ENCODE measurements around the gene GPR146. TPM values are rescaled to one million over a fixed set of nuclear protein-coding genes. Genes with fewer than 3 reads are reported as not detected.

The GPR146 gene
- total and polyA plus RNA-seq, 9 of the 15 experiments (the other 6 are each of a cell fraction or from before 2014, with no cell fraction given), result 0.22 to 3.6 (median 0.64) TPM; not detected in 2

DNA sequence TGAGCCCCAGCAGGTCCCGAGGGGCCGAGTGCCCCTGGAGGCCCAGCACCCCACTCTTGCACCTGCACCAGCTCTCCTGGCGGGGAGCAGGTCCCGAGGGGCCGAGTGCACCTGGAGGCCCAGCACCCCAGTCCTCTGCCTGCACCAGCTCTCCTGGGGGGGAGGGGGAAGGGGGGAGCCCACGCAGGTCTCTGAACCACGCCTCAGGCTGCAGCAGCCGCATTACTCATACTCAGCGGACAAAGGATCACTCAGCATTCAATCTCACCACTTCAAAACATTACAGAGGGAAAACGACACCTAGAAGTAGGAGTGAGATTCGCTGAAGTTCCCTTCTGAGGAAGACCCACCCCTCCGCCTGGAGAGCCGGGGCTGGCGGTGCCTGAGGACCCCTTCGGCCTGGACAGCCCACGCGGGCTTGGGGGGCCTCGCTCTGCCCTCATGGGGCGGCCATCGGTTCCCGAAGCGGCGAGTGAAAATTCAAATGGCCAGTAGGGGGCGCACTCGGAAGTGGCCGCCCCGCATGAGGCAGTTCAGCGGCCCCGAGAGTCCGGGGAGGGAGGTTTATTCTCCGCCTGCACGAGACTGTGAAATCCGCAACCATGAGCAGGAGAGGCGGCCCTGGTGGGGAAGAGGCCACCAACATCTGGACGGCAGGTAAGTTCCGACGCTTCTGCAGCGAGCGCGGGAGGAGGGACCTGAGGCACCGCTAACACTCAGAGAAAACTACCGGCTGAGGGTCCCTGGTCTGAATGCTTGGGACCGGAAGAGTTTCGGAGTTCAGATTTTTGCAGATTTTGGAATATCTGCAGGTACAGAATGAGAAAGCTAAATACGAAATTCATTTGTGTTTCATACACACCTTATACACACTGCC is 42.5 kb downstream of the GPR146 start (continued):
- no peak for TF ChIP-seq ZNF444 (CRISPR knock-in tag; IDR thresholded peaks at IDR 0.05)
- 0 out of 2 replicates have a peak, but pooled peaks have one; percentile 11 for TF ChIP-seq SMC3 (conservative IDR thresholded peaks at IDR 0.05; ENCODE audit: insufficient read depth, low read depth, low read length)
- no peak for TF ChIP-seq ZNF197 (CRISPR knock-in tag; IDR thresholded peaks at IDR 0.05; ENCODE audit: low read depth)
- TF ChIP-seq SREBF1 (IDR thresholded peaks at IDR 0.05; ENCODE audit: borderline replicate concordance, low read depth, low read length), result no peak
- TF ChIP-seq XRCC4 (IDR thresholded peaks at IDR 0.05; ENCODE audit: extremely low read depth, insufficient read depth, insufficient read length), result no peak
- TF ChIP-seq REST (IDR thresholded peaks at IDR 0.05; ENCODE audit: borderline replicate concordance), result peak; percentile 48; the same call in 1 of the 2 replicates
- TF ChIP-seq REST (CRISPR knock-in tag; IDR thresholded peaks at IDR 0.05; ENCODE audit: low read depth), result no peak
- no peak for TF ChIP-seq ZFP36 (IDR thresholded peaks at IDR 0.05; ENCODE audit: low read depth, low read length, partially characterized antibody)
- no peak for TF ChIP-seq ETV1 (tag; conservative IDR thresholded peaks at IDR 0.05; ENCODE audit: low read depth)
- peak; percentile 51; the same call in 1 of the 2 replicates for TF ChIP-seq ZFX (CRISPR knock-in tag; IDR thresholded peaks at IDR 0.05)
- TF ChIP-seq ZNF695 (CRISPR knock-in tag; IDR thresholded peaks at IDR 0.05), result no peak
- no peak for TF ChIP-seq MECOM (CRISPR knock-in tag; IDR thresholded peaks at IDR 0.05)
- no peak for TF ChIP-seq STAT6 (CRISPR knock-in tag; IDR thresholded peaks at IDR 0.05)
- TF ChIP-seq THAP7 (CRISPR knock-in tag; IDR thresholded peaks at IDR 0.05), result no peak
- TF ChIP-seq TRIM28 (IDR thresholded peaks at IDR 0.05), result no peak
